Prostate gland (tissue), 2 donors: ENCODE results near the gene CD209. TPM values are rescaled to one million over a fixed set of nuclear protein-coding genes. Genes with fewer than 3 reads are reported as not detected.
A peak's percentile ranks its signal among the peaks of the same experiment; 100 is the strongest.

ENCODE experiments used
- DNase-seq: peaks from one replicate; pipeline ENCODE4 v3.0.0-alpha.2; 2019; ENCODE audit warnings: low spot score
- H3K27ac ChIP-seq, 2 donors: fragments of 200-600 bp; sonication (generic); 2 replicates each; pipeline ENCODE4 v1.5.1; 2017 to 2019
- H3K27me3 ChIP-seq: fragments of 200-600 bp; sonication (generic); replicated peaks from 2 replicates; pipeline ENCODE4 v1.5.1; 2019; ENCODE audit not compliant: insufficient read depth
- H3K36me3 ChIP-seq, 2 donors: fragments of 200-600 bp; sonication (generic); 1 replicate in 1 of 2; 2 replicates in 1 of 2; pipeline versions ENCODE4 v1.5.1 to v1.8.1; 2017 to 2019
- H3K4me1 ChIP-seq: fragments of 200-600 bp; sonication (generic); replicated peaks from 2 replicates; pipeline ENCODE4 v1.5.1; 2019
- H3K4me3 ChIP-seq, 2 donors: fragments of 200-600 bp; sonication (generic); 2 replicates each; pipeline ENCODE4 v1.5.1; 2017 to 2019
- H3K9me3 ChIP-seq: fragments of 200-600 bp; sonication (generic); 2 replicates; pipeline ENCODE4 v1.5.1; 2017
- CTCF ChIP-seq, 4 experiments: fragments of 200-600 bp in 2 of 4; fragments of 450-650 bp in 2 of 4; sonication (generic) in 2 of 4; IDR thresholded peaks; 1 replicate in 3 of 4; 2 replicates in 1 of 4; pipeline ENCODE4 v1.5.1; 2016 to 2019; ENCODE audit warnings: antibody characterized with exemption in 4 of 4, mild to moderate bottlenecking in 2 of 4, moderate library complexity in 2 of 4
- POLR2A ChIP-seq: fragments of 450-650 bp; IDR thresholded peaks from one replicate; pipeline ENCODE4 v1.6.1; 2016; ENCODE audit warnings: antibody characterized with exemption, mild to moderate bottlenecking
- POLR2AphosphoS5 ChIP-seq: sonication (generic); formaldehyde crosslinking; IDR thresholded peaks from one replicate; pipeline ENCODE4 v1.6.1; 2017; ENCODE audit warnings: antibody characterized with exemption
- WGBS: methylation state at CpG from one replicate; pipeline ENCODE4 v1.1.5; 2018; 5-methylcytosine and 5-hydroxymethylcytosine counted together
- intact Hi-C: fragments of 100-400 bp; cut with DNase I; formaldehyde crosslinking; loops from one replicate; pipeline ENCODE4 v1.14.2; 2022
- total RNA-seq, 2 donors: library from RNA; depleted of rRNA; stranded (reverse); fragments of >200 nt; gene quantifications; one replicate each; pipeline ENCODE4 v1.1.0, GENCODE V29; 2016

The CD209 gene
- total RNA-seq, 2 donors from 2014 or later, result 0.97 to 1.2 TPM

DNA sequence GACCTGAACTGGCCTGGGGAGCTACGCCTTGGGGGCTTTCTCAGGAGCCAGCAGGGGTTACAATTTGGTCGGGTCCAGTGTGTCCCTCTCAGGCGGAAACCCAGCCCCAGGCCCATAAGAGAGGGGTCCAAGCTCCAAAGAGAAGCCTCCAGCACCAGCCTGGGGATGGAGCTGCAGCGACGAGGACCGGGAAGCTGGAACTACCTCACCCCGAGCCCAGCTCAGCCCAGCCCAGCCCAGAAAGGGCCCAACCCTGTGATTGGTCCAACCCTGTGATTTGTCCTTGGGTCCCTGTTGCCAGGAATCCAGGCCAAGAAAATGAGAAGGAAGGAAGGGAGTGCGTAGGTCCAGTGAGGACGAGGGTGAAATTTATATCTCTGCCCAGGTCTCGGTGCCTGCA lies 39.8 kb upstream of the CD209 start:
- Histone ChIP-seq H3K27me3 (peaks cover 22% of the 10 kb centered on the region), H3K27ac (no peak overlapping the region), H3K4me3 (no peak overlapping the region), H3K9me3 (no peaks in the 10 kb centered on the region), H3K36me3 (no peaks in the 10 kb centered on the region), H3K4me1 (no peaks in the 10 kb centered on the region)
- DNase-seq, result no peak
- 23% methylated on average over 10 of the region's 10 CpGs for WGBS
- TF ChIP-seq CTCF (IDR thresholded peaks at IDR 0.05), result no peak
- no peak for TF ChIP-seq POLR2A
- TF ChIP-seq POLR2AphosphoS5, result no peak
- intact Hi-C loops, result no loop called here

DNA sequence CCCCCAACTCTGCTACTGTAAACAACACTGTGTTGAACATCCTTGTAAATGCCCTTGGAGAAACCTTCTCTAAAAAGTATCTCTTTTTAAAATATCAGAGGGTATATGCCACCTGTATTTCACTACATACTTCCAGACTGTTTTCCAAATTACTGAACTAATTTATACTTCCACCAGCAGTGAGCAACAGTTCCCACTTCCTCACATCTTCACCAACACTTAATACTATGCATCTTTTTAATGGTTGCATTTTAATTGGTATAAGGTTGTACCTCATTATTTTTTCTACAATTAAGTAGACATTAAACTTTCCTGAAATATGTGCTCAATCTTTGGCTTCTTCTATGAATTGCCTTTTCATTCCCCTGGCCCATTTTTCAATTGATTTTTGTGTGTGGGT lies 37.5 kb upstream of the CD209 start:
- intact Hi-C loops, result no loop called here
- Histone ChIP-seq H3K4me3 (no peak overlapping the region), H3K27ac (no peak overlapping the region), H3K36me3 (no peaks in the 10 kb centered on the region), H3K4me1 (no peaks in the 10 kb centered on the region), H3K9me3 (no peaks in the 10 kb centered on the region), H3K27me3 (peaks cover 22% of the 10 kb centered on the region)
- TF ChIP-seq POLR2AphosphoS5, result no peak
- TF ChIP-seq POLR2A, result no peak
- TF ChIP-seq CTCF (IDR thresholded peaks at IDR 0.05), result no peak
- no peak for DNase-seq

DNA sequence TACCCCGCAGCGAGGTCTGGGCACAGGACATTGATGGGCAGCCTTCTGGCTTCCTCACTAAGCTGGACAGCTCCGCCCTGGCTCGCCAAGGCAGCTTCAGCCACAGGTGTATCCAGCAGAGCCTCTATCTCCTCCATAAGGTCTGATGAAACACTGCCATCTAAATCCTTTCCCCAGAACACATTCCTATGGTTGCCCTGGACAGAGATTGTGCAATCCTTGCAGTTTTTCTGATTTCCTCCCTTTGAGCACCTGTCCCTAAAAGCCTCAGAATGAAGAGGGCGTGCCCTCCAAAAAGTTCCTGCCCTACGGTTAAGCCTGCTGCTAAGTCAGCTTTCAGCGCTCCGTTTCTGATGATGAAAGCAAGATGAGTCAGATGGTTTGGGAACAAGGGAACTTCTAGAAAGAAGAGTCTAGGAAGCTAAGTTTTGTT lies 36.7 kb upstream of the CD209 start:
- Histone ChIP-seq H3K4me1 (no peaks in the 10 kb centered on the region), H3K27ac (no peak overlapping the region), H3K4me3 (no peak overlapping the region), H3K27me3 (peaks cover 15% of the 10 kb centered on the region), H3K9me3 (no peaks in the 10 kb centered on the region), H3K36me3 (no peaks in the 10 kb centered on the region)
- intact Hi-C loops, result no loop called here
- DNase-seq, result no peak
- peak; percentile 10 for TF ChIP-seq POLR2AphosphoS5
- TF ChIP-seq POLR2A, result no peak
- no peak for TF ChIP-seq CTCF (IDR thresholded peaks at IDR 0.05)
- WGBS, result 24% methylated on average over 8 of the region's 8 CpGs

DNA sequence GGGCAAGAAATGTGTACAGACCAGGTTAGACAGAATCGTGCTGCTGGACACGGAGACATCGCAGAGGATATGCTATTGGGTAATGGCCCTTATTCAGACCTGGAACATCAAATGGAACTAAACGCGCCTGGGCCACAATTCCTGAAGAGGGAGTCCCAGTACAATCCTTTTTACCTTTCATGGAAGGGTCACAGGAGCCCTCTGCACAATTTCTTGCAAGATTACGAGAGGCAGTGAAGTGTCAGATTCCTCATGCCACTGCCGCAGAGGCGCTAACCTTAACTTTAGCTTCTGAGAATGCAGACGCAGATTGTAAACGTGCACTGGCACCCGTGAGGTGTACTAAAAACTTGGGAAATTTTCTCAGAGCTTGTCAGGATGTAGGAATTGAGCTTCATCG lies 33.8 kb upstream of the CD209 start:
- no peak overlapping the region for H3K27ac ChIP-seq
- no peaks in the 10 kb centered on the region for H3K36me3 ChIP-seq
- H3K27me3 ChIP-seq, result no peaks in the 10 kb centered on the region
- TF ChIP-seq CTCF (IDR thresholded peaks at IDR 0.05), result no peak
- no peak for TF ChIP-seq POLR2A
- no peak for TF ChIP-seq POLR2AphosphoS5
- no peak for DNase-seq
- no peak overlapping the region for H3K4me3 ChIP-seq
- H3K9me3 ChIP-seq, result no peaks in the 10 kb centered on the region
- H3K4me1 ChIP-seq, result no peaks in the 10 kb centered on the region
- intact Hi-C loops, result no loop called here
- 23% methylated on average over 12 of the region's 12 CpGs for WGBS

- intact Hi-C loops, result no loop called here
- H3K27ac ChIP-seq, result no peak overlapping the region
- no peaks in the 10 kb centered on the region for H3K9me3 ChIP-seq
- no peaks in the 10 kb centered on the region for H3K27me3 ChIP-seq
- H3K4me3 ChIP-seq, result no peak overlapping the region
- TF ChIP-seq POLR2AphosphoS5 (no peak), POLR2A (no peak), CTCF (IDR thresholded peaks at IDR 0.05) (no peak)
- no peaks in the 10 kb centered on the region for H3K36me3 ChIP-seq
- H3K4me1 ChIP-seq, result no peaks in the 10 kb centered on the region
- DNase-seq, result no peak
- whole genome bisulfite sequencing, result 73% methylated on average over 26 of the region's 26 CpGs
Measured at GRCh38 chr19:7779631-7780486, 32.5 kb upstream of the CD209 start.
